Ishikawa (cell line): ENCODE measurements around the gene EAF1.

Experiments
- CEBPB ChIP-seq: IDR thresholded peaks from 2 replicates; pipeline ENCODE4 v1.6.1; 2012
- CREB1 ChIP-seq: IDR thresholded peaks from 2 replicates; pipeline ENCODE4 v1.6.1; 2012; ENCODE audit warnings: low read depth
- EP300 ChIP-seq: IDR thresholded peaks from 2 replicates; pipeline ENCODE4 v1.6.1; 2012; ENCODE audit warnings: borderline replicate concordance
- RAD21 ChIP-seq: IDR thresholded peaks from 2 replicates; pipeline ENCODE4 v1.6.1; 2012; ENCODE audit warnings: low read depth
- TCF12 ChIP-seq: IDR thresholded peaks from 2 replicates; pipeline ENCODE4 v1.6.1; 2012; ENCODE audit warnings: low read depth
- TEAD4 ChIP-seq: IDR thresholded peaks from 2 replicates; pipeline ENCODE4 v1.6.1; 2012
- ZBTB7A ChIP-seq: IDR thresholded peaks from 2 replicates; pipeline ENCODE4 v1.6.1; 2012; ENCODE audit warnings: low read depth
- TF ChIP-seq, protein P1 (sequence below): IDR thresholded peaks from 2 replicates; pipeline ENCODE4 v1.6.1; 2012; ENCODE audit warnings: low read depth, mild to moderate bottlenecking
- TF ChIP-seq, protein P2 (sequence below): IDR thresholded peaks from 2 replicates; pipeline ENCODE4 v1.6.1; 2012
- TF ChIP-seq, protein P3 (sequence below): IDR thresholded peaks from 2 replicates; pipeline ENCODE4 v1.6.1; 2012

DNA sequence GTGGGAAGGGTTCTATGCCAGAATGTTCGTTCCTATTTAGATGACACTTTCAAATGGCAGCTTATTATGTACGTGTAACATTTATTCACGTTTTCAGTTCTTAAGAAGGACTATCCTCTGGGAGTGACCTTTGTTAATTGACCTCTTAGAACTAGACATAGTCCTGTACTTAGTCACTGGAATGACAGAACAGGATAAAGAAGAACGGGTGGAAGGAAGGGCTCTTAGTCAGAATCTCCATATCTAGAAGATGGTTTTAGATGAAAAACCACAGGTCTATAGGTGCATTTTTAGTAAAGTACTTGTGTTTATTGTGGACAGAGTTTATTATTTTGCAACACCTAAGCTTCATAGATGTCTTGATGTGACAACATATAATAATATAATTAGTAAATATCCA, 6.5 kb upstream of the EAF1 start:
- TF ChIP-seq ZBTB7A (no peak), EP300 (no peak), TCF12 (no peak), CEBPB (no peak), TEAD4 (no peak), CREB1 (no peak), RAD21 (no peak)
- TF ChIP-seq, protein P1, sequence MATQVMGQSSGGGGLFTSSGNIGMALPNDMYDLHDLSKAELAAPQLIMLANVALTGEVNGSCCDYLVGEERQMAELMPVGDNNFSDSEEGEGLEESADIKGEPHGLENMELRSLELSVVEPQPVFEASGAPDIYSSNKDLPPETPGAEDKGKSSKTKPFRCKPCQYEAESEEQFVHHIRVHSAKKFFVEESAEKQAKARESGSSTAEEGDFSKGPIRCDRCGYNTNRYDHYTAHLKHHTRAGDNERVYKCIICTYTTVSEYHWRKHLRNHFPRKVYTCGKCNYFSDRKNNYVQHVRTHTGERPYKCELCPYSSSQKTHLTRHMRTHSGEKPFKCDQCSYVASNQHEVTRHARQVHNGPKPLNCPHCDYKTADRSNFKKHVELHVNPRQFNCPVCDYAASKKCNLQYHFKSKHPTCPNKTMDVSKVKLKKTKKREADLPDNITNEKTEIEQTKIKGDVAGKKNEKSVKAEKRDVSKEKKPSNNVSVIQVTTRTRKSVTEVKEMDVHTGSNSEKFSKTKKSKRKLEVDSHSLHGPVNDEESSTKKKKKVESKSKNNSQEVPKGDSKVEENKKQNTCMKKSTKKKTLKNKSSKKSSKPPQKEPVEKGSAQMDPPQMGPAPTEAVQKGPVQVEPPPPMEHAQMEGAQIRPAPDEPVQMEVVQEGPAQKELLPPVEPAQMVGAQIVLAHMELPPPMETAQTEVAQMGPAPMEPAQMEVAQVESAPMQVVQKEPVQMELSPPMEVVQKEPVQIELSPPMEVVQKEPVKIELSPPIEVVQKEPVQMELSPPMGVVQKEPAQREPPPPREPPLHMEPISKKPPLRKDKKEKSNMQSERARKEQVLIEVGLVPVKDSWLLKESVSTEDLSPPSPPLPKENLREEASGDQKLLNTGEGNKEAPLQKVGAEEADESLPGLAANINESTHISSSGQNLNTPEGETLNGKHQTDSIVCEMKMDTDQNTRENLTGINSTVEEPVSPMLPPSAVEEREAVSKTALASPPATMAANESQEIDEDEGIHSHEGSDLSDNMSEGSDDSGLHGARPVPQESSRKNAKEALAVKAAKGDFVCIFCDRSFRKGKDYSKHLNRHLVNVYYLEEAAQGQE = no peak
- TF ChIP-seq, protein P2, sequence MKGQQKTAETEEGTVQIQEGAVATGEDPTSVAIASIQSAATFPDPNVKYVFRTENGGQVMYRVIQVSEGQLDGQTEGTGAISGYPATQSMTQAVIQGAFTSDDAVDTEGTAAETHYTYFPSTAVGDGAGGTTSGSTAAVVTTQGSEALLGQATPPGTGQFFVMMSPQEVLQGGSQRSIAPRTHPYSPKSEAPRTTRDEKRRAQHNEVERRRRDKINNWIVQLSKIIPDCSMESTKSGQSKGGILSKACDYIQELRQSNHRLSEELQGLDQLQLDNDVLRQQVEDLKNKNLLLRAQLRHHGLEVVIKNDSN = no peak
- TF ChIP-seq, protein P3, sequence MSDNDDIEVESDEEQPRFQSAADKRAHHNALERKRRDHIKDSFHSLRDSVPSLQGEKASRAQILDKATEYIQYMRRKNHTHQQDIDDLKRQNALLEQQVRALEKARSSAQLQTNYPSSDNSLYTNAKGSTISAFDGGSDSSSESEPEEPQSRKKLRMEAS = no peak
